Naive thymus-derived CD4-positive, alpha-beta T cell (primary cell): ENCODE data around the gene CLGN. TPM values are rescaled to one million over a fixed set of nuclear protein-coding genes. Genes with fewer than 3 reads are reported as not detected.

ENCODE experiments used
- ATAC-seq: fragments of 150-1000 bp; cut with Tn5 transposase; 2 replicates; pipeline ENCODE4 v1.10.0; 2021; ENCODE audit warnings: mild to moderate bottlenecking, moderate library complexity
- CTCF ChIA-PET: fragments of 350-600 bp; sonication (Branson Sonifier 250); formaldehyde crosslinking; loops from one replicate; lab custom pipeline; 2021; ENCODE audit warnings: antibody characterized with exemption; lab: Charles Lee
- POLR2A ChIA-PET: fragments of 350-600 bp; sonication (Branson Sonifier 250); formaldehyde crosslinking; loops from one replicate; lab custom pipeline; 2021; ENCODE audit warnings: antibody characterized with exemption, inconsistent platforms; lab: Charles Lee
- DNase-seq, 9 donors: peaks; one replicate each; pipeline versions ENCODE4 v3.0.0 to v3.0.0-alpha.2; 2020 to 2022; ENCODE audit warnings: mixed read lengths in 1 of 9
- H3K27ac ChIP-seq: one replicate; pipeline ENCODE4 v1.7.0; 2013; ENCODE audit warnings: mild to moderate bottlenecking, low read depth, low read length, moderate library complexity
- H3K27me3 ChIP-seq, 2 donors: one replicate each; pipeline ENCODE4 v1.7.0; 2013; ENCODE audit warnings: low read length in 2 of 2, mild to moderate bottlenecking in 2 of 2, moderate library complexity in 2 of 2; ENCODE audit not compliant: control insufficient read depth in 2 of 2, insufficient read depth in 2 of 2
- H3K36me3 ChIP-seq, 3 experiments: 1 replicate in 2 of 3; 2 replicates in 1 of 3; pipeline ENCODE4 v1.7.0; 2013; ENCODE audit warnings: low read length in 3 of 3, mild to moderate bottlenecking in 3 of 3, moderate library complexity in 1 of 3; ENCODE audit not compliant: insufficient read depth in 3 of 3, control insufficient read depth in 2 of 3
- H3K4me1 ChIP-seq, 2 donors: one replicate each; pipeline ENCODE4 v1.7.0; 2013; ENCODE audit warnings: low read length in 2 of 2, mild to moderate bottlenecking in 2 of 2, moderate library complexity in 1 of 2; ENCODE audit not compliant: control insufficient read depth in 2 of 2, insufficient read depth in 2 of 2
- H3K4me3 ChIP-seq: 2 replicates; pipeline ENCODE4 v1.7.0; 2013; ENCODE audit warnings: mild to moderate bottlenecking, low read length
- H3K9me3 ChIP-seq, 3 experiments: 1 replicate in 2 of 3; 2 replicates in 1 of 3; pipeline ENCODE4 v1.7.0; 2013; ENCODE audit warnings: low read length in 3 of 3; ENCODE audit not compliant: control insufficient read depth in 2 of 3
- H3K27ac Mint-ChIP-seq, 9 donors: one replicate each; pipeline ENCODE4 v1.8.0; 2020 to 2022; ENCODE audit warnings: mixed read lengths in 9 of 9, mild to moderate bottlenecking in 8 of 9, moderate library complexity in 5 of 9, inconsistent platforms in 2 of 9
- H3K27me3 Mint-ChIP-seq, 5 donors: one replicate each; pipeline ENCODE4 v1.8.0; 2021 to 2022; ENCODE audit warnings: mixed read lengths in 5 of 5, mild to moderate bottlenecking in 1 of 5
- H3K36me3 Mint-ChIP-seq, 5 donors: one replicate each; pipeline ENCODE4 v1.8.0; 2020 to 2022; ENCODE audit warnings: mixed read lengths in 5 of 5, mild to moderate bottlenecking in 3 of 5, inconsistent platforms in 1 of 5
- H3K4me1 Mint-ChIP-seq, 7 donors: one replicate each; pipeline ENCODE4 v1.8.0; 2020 to 2022; ENCODE audit warnings: mixed read lengths in 7 of 7, mild to moderate bottlenecking in 3 of 7, inconsistent platforms in 1 of 7
- H3K4me3 Mint-ChIP-seq, 10 donors: one replicate each; pipeline ENCODE4 v1.8.0; 2020 to 2022; ENCODE audit warnings: mild to moderate bottlenecking in 10 of 10, mixed read lengths in 10 of 10, moderate library complexity in 6 of 10, inconsistent platforms in 2 of 10
- H3K9me3 Mint-ChIP-seq, 11 donors: one replicate each; pipeline ENCODE4 v1.8.0; 2020 to 2022; ENCODE audit warnings: mixed read lengths in 11 of 11, mild to moderate bottlenecking in 4 of 11, inconsistent platforms in 1 of 11, moderate library complexity in 1 of 11
- intact Hi-C, 2 donors: fragments of 100-400 bp; cut with micrococcal nuclease; formaldehyde crosslinking; loops; one replicate each; pipeline ENCODE4 v1.15.1; 2023
- polyA plus RNA-seq, 2 donors: library from polyadenylated mRNA; unstranded; fragments of 300-500 nt; fragmentation: Illumina TruSeq; gene quantifications; one replicate each; pipeline ENCODE4 v1.2.3, GENCODE V29; 2021
- total RNA-seq, 6 experiments: library from RNA in 5 of 6; stranded (reverse) in 5 of 6; gene quantifications; 1 replicate in 5 of 6; 2 replicates in 1 of 6; pipeline ENCODE4 v1.2.3 and lab custom pipeline; 2021 to 2026

Gene CLGN
- total and polyA plus RNA-seq, 7 experiments from 2014 or later, result 0.06 to 0.20 (median 0.12) TPM; not detected in 4

GRCh38 chr4:140357868-140358267 is 69.6 kb downstream of the CLGN start:
- H3K4me3 ChIP-seq, result no peak overlapping the region
- ChIA-PET CTCF (interaction anchor here (4.5 kb wide), 1 partner anchor 16 kb away, joined by 35 read pairs; the partner anchor contains the start of gene SCOC), POLR2A (no interaction called here)
- ATAC-seq (no peak), DNase-seq (no peak)
- intact Hi-C loops, result loop anchor here in 1 of 2 donors (5.0 kb wide), 1 partner anchor 701 kb away; no protein-coding TSS in a partner anchor
- H3K4me1 ChIP-seq, result peaks cover 5 to 7% of the 10 kb centered on the region in 2 donors
- H3K36me3 ChIP-seq, result no peaks in the 10 kb centered on the region
- Mint-ChIP-seq H3K4me3 (no peak overlapping the region), H3K9me3 (no peaks in the 10 kb centered on the region), H3K4me1 (peaks cover 9 to 24% (median 15%) of the 10 kb centered on the region in 7 donors), H3K27me3 (peaks cover 0 to 23% (median 0%) of the 10 kb centered on the region in 5 donors), H3K36me3 (no peaks in the 10 kb centered on the region), H3K27ac (no peak overlapping the region)
- no peaks in the 10 kb centered on the region for H3K27me3 ChIP-seq
- H3K9me3 ChIP-seq, result no peaks in the 10 kb centered on the region
- H3K27ac ChIP-seq, result no peak overlapping the region

- ATAC-seq (no peak), DNase-seq (no peak)
- POLR2A ChIA-PET, result no interaction called here
- Mint-ChIP-seq H3K4me1 (peaks cover 9 to 31% (median 18%) of the 10 kb centered on the region in 7 donors), H3K9me3 (no peaks in the 10 kb centered on the region), H3K27me3 (peaks cover 0 to 21% (median 0%) of the 10 kb centered on the region in 5 donors), H3K27ac (no peak overlapping the region), H3K36me3 (peaks cover 0 to 4% (median 0%) of the 10 kb centered on the region in 5 donors), H3K4me3 (no peak overlapping the region)
- no peaks in the 10 kb centered on the region for H3K36me3 ChIP-seq
- H3K4me1 ChIP-seq, result peaks cover 5 to 7% of the 10 kb centered on the region in 2 donors
- no peak overlapping the region for H3K4me3 ChIP-seq
- intact Hi-C loops, result loop anchor here in 1 of 2 donors (2.0 to 5.0 kb wide), 2 partner anchors 24 to 698 kb away; no protein-coding TSS in a partner anchor
- CTCF ChIA-PET, result no interaction called here
- H3K27me3 ChIP-seq, result no peaks in the 10 kb centered on the region
- H3K27ac ChIP-seq, result no peak overlapping the region
- no peaks in the 10 kb centered on the region for H3K9me3 ChIP-seq
Observed at GRCh38 chr4:140355288-140355687, 72.2 kb downstream of the CLGN start.

GRCh38 chr4:140353786-140354185 is 73.7 kb downstream of the CLGN start:
- Histone ChIP-seq H3K4me3 (no peak overlapping the region), H3K27ac (peak overlapping the region; percentile 0), H3K36me3 (no peaks in the 10 kb centered on the region), H3K4me1 (peaks cover 5 to 7% of the 10 kb centered on the region in 2 donors), H3K9me3 (no peaks in the 10 kb centered on the region), H3K27me3 (no peaks in the 10 kb centered on the region)
- DNase-seq (peak in 6 of 9 donors; percentile 26 to 62 (median 46)), ATAC-seq (peak; percentile 63)
- CTCF ChIA-PET, result interaction anchor here (0.6 to 1.0 kb wide), 5 partner anchors 19 to 1267 kb away, joined by 3 to 4 read pairs (median 3); no protein-coding TSS in a partner anchor
- POLR2A ChIA-PET, result interaction anchor here (2.4 kb wide), 1 partner anchor 20 kb away, joined by 12 read pairs; the partner anchor contains the start of gene SCOC
- Mint-ChIP-seq H3K4me1 (peaks cover 5 to 28% (median 20%) of the 10 kb centered on the region in 7 donors), H3K4me3 (peak overlapping the region; percentile 4 to 82 (median 73)), H3K27me3 (peaks cover 0 to 25% (median 1%) of the 10 kb centered on the region in 5 donors), H3K9me3 (no peaks in the 10 kb centered on the region), H3K36me3 (peaks cover 0 to 4% (median 0%) of the 10 kb centered on the region in 5 donors), H3K27ac (peak overlapping the region in 8 of 9 donors; percentile 83 to 93 (median 88))
- intact Hi-C loops, result loop anchor here in 1 of 2 donors (2.0 kb wide), 1 partner anchor 23 kb away; no protein-coding TSS in a partner anchor

- Histone ChIP-seq H3K4me3 (no peak overlapping the region), H3K36me3 (no peaks in the 10 kb centered on the region), H3K9me3 (no peaks in the 10 kb centered on the region), H3K27me3 (no peaks in the 10 kb centered on the region), H3K4me1 (peaks cover 5 to 7% of the 10 kb centered on the region in 2 donors), H3K27ac (no peak overlapping the region)
- peaks cover 5 to 28% (median 20%) of the 10 kb centered on the region in 7 donors for H3K4me1 Mint-ChIP-seq
- peak overlapping the region in 2 of 9 donors; percentile 22 to 38 for H3K27ac Mint-ChIP-seq
- ChIA-PET POLR2A (no interaction called here), CTCF (interaction anchor here (1.7 kb wide), 1 partner anchor 9 kb away, joined by 10 read pairs; no protein-coding TSS in a partner anchor)
- intact Hi-C loops, result no loop called here
- ATAC-seq, result no peak
- no peak for DNase-seq
- no peaks in the 10 kb centered on the region for H3K9me3 Mint-ChIP-seq
- H3K36me3 Mint-ChIP-seq, result peaks cover 0 to 4% (median 0%) of the 10 kb centered on the region in 5 donors
- no peak overlapping the region for H3K4me3 Mint-ChIP-seq
- H3K27me3 Mint-ChIP-seq, result peaks cover 0 to 22% (median 5%) of the 10 kb centered on the region in 5 donors
Observed at GRCh38 chr4:140351093-140352075, 76.1 kb downstream of the CLGN start.

DNA sequence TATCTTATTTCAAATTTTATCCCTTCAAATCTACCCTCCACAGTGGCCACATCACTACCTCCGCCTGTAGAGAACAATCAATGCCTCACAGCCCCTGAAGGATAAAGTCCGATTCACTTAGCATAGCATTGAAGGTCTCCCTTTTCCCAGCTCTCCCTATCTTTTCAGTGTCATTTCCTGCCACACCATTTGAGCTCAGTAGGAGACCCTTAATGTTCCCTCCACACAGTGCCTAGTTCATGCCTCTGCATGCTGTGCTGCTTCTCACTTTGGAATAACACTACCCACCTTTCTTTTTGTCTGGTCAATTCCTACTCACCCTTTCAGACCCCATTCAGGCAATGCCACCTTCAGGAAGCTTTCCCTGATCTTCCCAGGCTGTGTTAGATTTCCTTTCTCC is 77.6 kb downstream of the CLGN start:
- Histone ChIP-seq H3K27me3 (no peaks in the 10 kb centered on the region), H3K4me1 (peaks cover 5 to 7% of the 10 kb centered on the region in 2 donors), H3K4me3 (no peak overlapping the region), H3K27ac (no peak overlapping the region), H3K36me3 (no peaks in the 10 kb centered on the region), H3K9me3 (no peaks in the 10 kb centered on the region)
- H3K9me3 Mint-ChIP-seq, result no peaks in the 10 kb centered on the region
- ChIA-PET POLR2A (no interaction called here), CTCF (interaction anchor here (1.2 kb wide), 1 partner anchor 10 kb away, joined by 4 read pairs; no protein-coding TSS in a partner anchor)
- peaks cover 0 to 4% (median 0%) of the 10 kb centered on the region in 5 donors for H3K36me3 Mint-ChIP-seq
- H3K27me3 Mint-ChIP-seq, result peaks cover 0 to 20% (median 8%) of the 10 kb centered on the region in 5 donors
- H3K4me3 Mint-ChIP-seq, result no peak overlapping the region
- DNase-seq, result no peak
- intact Hi-C loops, result no loop called here
- H3K4me1 Mint-ChIP-seq, result peaks cover 5 to 26% (median 20%) of the 10 kb centered on the region in 7 donors
- H3K27ac Mint-ChIP-seq, result no peak overlapping the region
- ATAC-seq, result no peak

- Mint-ChIP-seq H3K27ac (no peak overlapping the region), H3K4me1 (peaks cover 0 to 13% (median 5%) of the 10 kb centered on the region in 7 donors), H3K4me3 (no peak overlapping the region), H3K9me3 (peaks cover 0 to 2% (median 0%) of the 10 kb centered on the region in 11 donors), H3K27me3 (peaks cover 17 to 30% (median 20%) of the 10 kb centered on the region in 5 donors), H3K36me3 (no peaks in the 10 kb centered on the region)
- Histone ChIP-seq H3K4me1 (peaks cover 0 to 4% of the 10 kb centered on the region in 2 donors), H3K27me3 (no peaks in the 10 kb centered on the region), H3K27ac (no peak overlapping the region), H3K36me3 (no peaks in the 10 kb centered on the region), H3K4me3 (no peak overlapping the region), H3K9me3 (no peaks in the 10 kb centered on the region)
- intact Hi-C loops, result no loop called here
- POLR2A ChIA-PET, result interaction anchor here (0.6 kb wide), 1 partner anchor 353 kb away, joined by 4 read pairs; no protein-coding TSS in a partner anchor
- CTCF ChIA-PET, result no interaction called here
- ATAC-seq (no peak), DNase-seq (no peak)
Observed at GRCh38 chr4:140346136-140346535, 81.3 kb downstream of the CLGN start.
